G401 (cell line): ENCODE results near the gene MREG. TPM values are rescaled to one million over a fixed set of nuclear protein-coding genes. Genes with fewer than 3 reads are reported as not detected.
"Not testable (repeated sequence)": the region's sequence is repeated elsewhere in the genome, so short reads cannot be mapped to it uniquely, and the experiment has no call there.

Experiments
- DNase-seq: peaks from one replicate; pipeline ENCODE4 v3.0.0-alpha.2; 2015; ENCODE audit warnings: low spot score
- in situ Hi-C: cut with HindIII; loops from 2 replicates; pipeline ENCODE4 v1.10.0; 2016; ENCODE audit warnings: low sequenced_read_pairs, mixed read lengths
- total RNA-seq: library from RNA; depleted of rRNA; stranded (reverse); fragments of >200 nt; shearing (Covaris generic); gene quantifications from 2 replicates; pipeline ENCODE4 v1.2.3, GENCODE V29; 2014

Gene MREG
- total RNA-seq, 1 experiment from 2014 or later, result 4.0 TPM

GRCh38 chr2:216024779-216025336 is 11.5 kb upstream of the MREG start:
- in situ Hi-C loops, result no loop called here
- DNase-seq, result no peak

GRCh38 chr2:216023055-216023648 is 9.8 kb upstream of the MREG start:
- peak; percentile 80 for DNase-seq
- in situ Hi-C loops, result no loop called here

GRCh38 chr2:216021768-216022565 is 8.6 kb upstream of the MREG start:
- in situ Hi-C loops, result no loop called here
- no peak for DNase-seq

DNA sequence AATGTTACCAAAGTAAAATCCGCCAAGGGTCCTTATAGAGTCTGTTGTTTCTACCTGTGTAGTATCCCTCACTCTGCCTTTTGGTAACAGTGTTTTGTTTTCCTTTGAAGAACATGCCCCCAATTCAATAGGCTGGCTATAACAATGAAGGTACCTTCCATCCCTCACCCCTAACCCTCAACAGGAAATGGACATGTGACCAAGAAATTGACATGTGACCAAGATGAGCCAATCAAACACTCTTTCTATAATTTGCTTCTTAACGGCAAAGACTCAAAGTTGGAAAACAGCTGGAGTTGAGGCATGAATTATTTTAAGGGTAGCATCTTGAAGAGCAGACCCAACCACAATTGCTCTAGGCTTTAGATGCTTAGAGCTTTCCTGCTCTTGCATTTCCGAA is 5.4 kb upstream of the MREG start:
- DNase-seq, result no peak
- in situ Hi-C loops, result no loop called here

DNA sequence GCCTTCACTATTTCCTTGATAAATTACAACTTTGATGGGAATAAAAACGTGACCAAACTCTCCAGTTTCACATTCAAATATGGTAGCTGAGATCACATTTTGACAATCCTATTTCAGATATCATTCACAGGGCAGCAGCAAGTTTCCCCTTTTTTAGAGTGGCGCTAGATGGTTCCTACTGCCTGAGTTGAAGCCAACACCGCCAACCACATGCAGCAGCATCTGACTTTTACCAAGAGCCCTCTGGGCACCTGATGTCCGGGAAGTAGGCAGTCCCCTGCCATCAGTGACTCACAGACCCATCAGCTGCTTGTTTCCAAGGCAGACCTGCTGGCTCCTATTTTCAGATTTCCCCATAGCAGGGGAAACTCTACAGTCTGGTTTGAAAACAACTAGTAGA is 4.0 kb upstream of the MREG start:
- in situ Hi-C loops, result no loop called here
- DNase-seq, result peak; percentile 71

DNA sequence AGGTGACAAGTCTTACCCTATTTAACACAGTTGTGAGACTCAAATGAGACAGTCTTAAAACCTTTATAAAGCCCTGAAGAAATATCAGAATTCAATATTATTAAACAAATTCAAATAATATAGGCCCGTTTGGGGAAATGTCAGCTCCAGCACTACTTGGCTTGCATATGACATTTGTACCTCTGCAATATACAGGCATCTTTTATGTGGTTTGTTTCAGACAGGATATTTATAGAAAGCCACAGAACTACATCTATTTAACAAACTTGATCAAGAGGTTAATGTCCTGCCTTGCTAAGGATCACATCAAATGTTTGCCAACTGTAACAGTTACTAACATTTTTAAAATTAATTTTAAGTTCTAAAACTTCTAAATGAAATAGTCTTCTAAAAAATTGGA is 3.2 kb upstream of the MREG start:
- no peak for DNase-seq
- in situ Hi-C loops, result no loop called here

GRCh38 chr2:216015722-216016464 is 2.5 kb upstream of the MREG start:
- in situ Hi-C loops, result no loop called here
- DNase-seq, result peak; percentile 93

DNA sequence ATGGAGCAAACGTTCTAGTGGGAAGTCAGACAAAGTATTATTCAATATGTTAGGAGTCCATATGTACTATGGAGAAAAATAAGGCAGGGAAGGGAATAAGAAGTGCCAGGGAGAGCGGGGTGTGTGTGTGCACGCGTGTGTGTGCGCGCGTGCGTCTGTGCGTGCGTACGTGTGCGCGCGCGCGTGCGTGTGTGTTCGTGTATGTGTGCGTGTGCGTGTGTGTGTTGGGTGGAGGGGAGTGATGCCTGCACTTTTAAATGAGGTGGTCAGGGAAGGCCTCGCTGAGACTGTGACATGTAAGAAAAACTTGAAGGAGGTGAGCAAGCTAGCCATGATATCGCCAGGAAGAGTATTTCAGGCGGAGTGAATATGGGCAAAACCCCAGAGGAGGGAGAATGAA is 1.6 kb upstream of the MREG start:
- no peak for DNase-seq
- in situ Hi-C loops, result no loop called here

DNA sequence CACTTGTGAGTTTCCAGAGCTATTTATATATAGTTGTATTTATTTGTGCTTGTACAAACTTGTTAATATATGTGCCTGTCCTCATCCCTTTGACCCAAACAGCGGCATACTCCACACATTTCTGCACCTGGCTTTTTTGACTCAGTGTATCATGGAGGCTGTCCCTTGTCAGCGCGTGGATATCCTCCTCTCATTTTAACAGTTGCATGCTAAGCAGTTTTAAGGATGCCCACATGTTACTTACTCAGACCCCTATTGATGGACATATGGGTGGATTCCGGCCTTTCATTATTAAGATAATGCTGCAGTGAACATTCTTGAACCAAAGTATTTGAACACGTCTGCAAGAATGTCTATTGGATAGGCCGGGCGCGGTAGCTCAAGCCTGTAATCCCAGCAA is 655 bp upstream of the MREG start:
- in situ Hi-C loops, result no loop called here
- DNase-seq, result no peak

- no peak for DNase-seq
- in situ Hi-C loops, result no loop called here
Observed at GRCh38 chr2:216012830-216013079, 596 bp downstream of the MREG start.

DNA sequence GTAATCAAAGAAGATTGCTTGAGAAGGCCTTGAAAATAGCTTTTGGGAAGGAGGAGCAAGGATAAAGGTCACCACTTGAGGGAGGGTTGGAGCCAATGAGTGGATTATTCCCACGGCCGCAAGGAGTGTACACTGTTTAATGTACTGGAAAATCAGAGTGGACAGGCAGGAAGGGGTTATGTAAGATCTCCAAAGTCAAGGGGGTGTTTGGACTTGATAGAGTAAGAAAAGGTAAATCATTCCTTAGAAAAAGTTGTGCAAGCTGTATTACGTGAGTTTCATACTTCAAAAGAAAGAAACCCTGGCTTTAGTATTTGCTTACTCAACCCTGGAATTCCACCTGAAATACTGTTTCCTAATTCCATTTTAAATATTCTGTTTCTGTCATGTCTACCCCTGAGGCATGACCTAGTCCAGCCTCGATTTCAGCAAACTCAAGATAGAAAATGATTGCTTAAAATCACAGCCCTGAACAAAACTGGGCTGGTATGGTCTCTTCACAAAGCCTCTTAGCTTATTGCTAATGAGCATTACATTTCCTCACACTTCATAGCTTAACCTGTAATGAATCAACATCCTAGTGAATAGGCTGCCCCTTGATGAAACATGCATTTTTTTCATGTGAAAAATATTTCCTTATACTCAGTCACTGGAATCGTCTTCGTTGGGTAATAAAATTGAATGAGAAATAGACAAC is 1.1 kb downstream of the MREG start:
- DNase-seq, result peak; percentile 83
- in situ Hi-C loops, result no loop called here

- DNase-seq, in situ Hi-C loops: not testable (repeated sequence)
Observed at GRCh38 chr2:216009215-216009614, 4.1 kb downstream of the MREG start.

DNA sequence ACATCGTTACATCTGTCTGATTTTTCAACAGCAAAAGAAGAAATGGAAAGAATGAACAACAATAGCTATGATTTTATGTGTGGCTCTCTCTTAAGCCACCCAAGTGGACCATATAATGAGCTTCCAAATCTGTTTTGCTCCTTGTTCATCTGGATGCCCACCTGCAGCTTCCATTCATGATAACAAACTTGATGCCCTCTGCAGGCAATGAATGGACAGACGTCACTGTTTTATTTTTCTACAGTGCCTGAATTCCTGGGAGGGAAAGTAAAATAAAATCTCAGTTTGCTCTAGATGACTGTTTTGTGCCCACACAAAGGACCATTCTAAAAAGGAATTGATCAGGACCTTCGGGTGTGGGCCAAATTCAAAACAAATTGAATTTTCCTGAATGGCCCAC is 5.0 kb downstream of the MREG start:
- in situ Hi-C loops, result no loop called here
- DNase-seq, result no peak

- in situ Hi-C loops, result no loop called here
- peak; percentile 96 for DNase-seq
Observed at GRCh38 chr2:216006164-216006663, 7.1 kb downstream of the MREG start.

GRCh38 chr2:216004697-216005283 is 8.6 kb downstream of the MREG start:
- in situ Hi-C loops, result no loop called here
- DNase-seq, result no peak

- no peak for DNase-seq
- in situ Hi-C loops, result no loop called here
Observed at GRCh38 chr2:216003876-216004696, 9.3 kb downstream of the MREG start.

- in situ Hi-C loops, result no loop called here
- DNase-seq, result no peak
Observed at GRCh38 chr2:216002693-216003092, 10.7 kb downstream of the MREG start.

- no peak for DNase-seq
- in situ Hi-C loops, result no loop called here
Observed at GRCh38 chr2:216002101-216002678, 11.2 kb downstream of the MREG start.
